GM12878 (cell line): ENCODE data around the gene SLIT1. TPM values are rescaled to one million over a fixed set of nuclear protein-coding genes. Genes with fewer than 3 reads are reported as not detected.

Source experiments
- ATAC-seq: fragments of 200-7000 bp; cut with Tn5 transposase; 3 replicates; pipeline ENCODE4 v1.9.1; 2020; ENCODE audit warnings: mild to moderate bottlenecking, moderate library complexity
- BruUV-seq: library from RNA; stranded (reverse); fragments of 400-500 nt; replicated peaks from 2 replicates; lab custom pipeline; 2021; lab: Mats Ljungman, UMichigan
- CTCF ChIA-PET: fragments of 300-600 bp; sonication (Branson Sonifier 250); formaldehyde crosslinking; extraction: SDS; loops from one replicate; lab custom pipeline; 2021; ENCODE audit warnings: inconsistent platforms; lab: Yijun Ruan, JAX
- POLR2A ChIA-PET: fragments of 350-600 bp; formaldehyde crosslinking; extraction: SDS; loops from one replicate; lab custom pipeline; 2021; ENCODE audit warnings: inconsistent platforms; lab: Charles Lee
- RAD21 ChIA-PET: fragments of 300-600 bp; sonication (Branson Sonifier 250); formaldehyde crosslinking; loops from one replicate; lab custom pipeline; 2023; ENCODE audit warnings: antibody characterized with exemption; ENCODE audit not compliant: unreplicated experiment; lab: Charles Lee
- SMC1A ChIA-PET: fragments of 300-600 bp; sonication (Branson Sonifier 250); formaldehyde crosslinking; loops from one replicate; lab custom pipeline; 2023; ENCODE audit not compliant: unreplicated experiment, uncharacterized antibody; lab: Charles Lee
- DNase-seq: peaks from one replicate; pipeline ENCODE4 v3.0.0-alpha.2; 2011; ENCODE audit warnings: low read depth, low spot score
- FAIRE-seq: peaks from 3 replicates; lab custom pipeline; 2011; peaks lifted over from hg19 to GRCh38; lab: Jason Lieb, UNC
- H2AFZ ChIP-seq: 2 replicates; pipeline ENCODE4 v1.6.0; 2011; ENCODE audit warnings: low read depth, low read length, control low read depth; ENCODE audit not compliant: control insufficient read depth
- H3K27ac ChIP-seq: 2 replicates; pipeline ENCODE4 v1.5.1; 2011; ENCODE audit warnings: control low read depth; ENCODE audit not compliant: control insufficient read depth, insufficient read depth
- H3K27me3 ChIP-seq, 2 experiments: replicated peaks in 1 of 2; 2 replicates each; pipeline versions ENCODE4 v1.6.0 to v1.6.1; 2011; ENCODE audit warnings: low read length in 1 of 2; ENCODE audit not compliant: control insufficient read depth in 2 of 2, insufficient read depth in 2 of 2
- H3K36me3 ChIP-seq, 2 experiments: 2 replicates each; pipeline ENCODE4 v1.5.1; 2011; ENCODE audit warnings: low read length in 1 of 2; ENCODE audit not compliant: control insufficient read depth in 2 of 2, insufficient read depth in 2 of 2
- H3K4me1 ChIP-seq: 2 replicates; pipeline ENCODE4 v1.6.1; 2011; ENCODE audit warnings: mild to moderate bottlenecking, low read length, moderate library complexity, mixed read lengths; ENCODE audit not compliant: control insufficient read depth, insufficient read depth
- H3K4me2 ChIP-seq: 2 replicates; pipeline ENCODE4 v1.6.0; 2011; ENCODE audit warnings: control low read depth; ENCODE audit not compliant: control insufficient read depth, insufficient read depth
- H3K4me3 ChIP-seq: fragments of 200-600 bp; sonication (generic); 2 replicates; pipeline ENCODE4 v1.5.1; 2016
- H3K79me2 ChIP-seq: 2 replicates; pipeline ENCODE4 v1.6.0; 2011; ENCODE audit warnings: low read length; ENCODE audit not compliant: control insufficient read depth, insufficient read depth
- H3K9ac ChIP-seq: 2 replicates; pipeline ENCODE4 v1.8.0; 2011; ENCODE audit warnings: low read length, control low read depth, mixed read lengths; ENCODE audit not compliant: control insufficient read depth, insufficient read depth
- H3K9me3 ChIP-seq: replicated peaks from 3 replicates; pipeline ENCODE4 v1.5.1; 2011; ENCODE audit warnings: mild to moderate bottlenecking, low read length; ENCODE audit not compliant: control insufficient read depth, insufficient read depth
- H4K20me1 ChIP-seq: 2 replicates; pipeline ENCODE4 v1.6.0; 2011; ENCODE audit not compliant: control insufficient read depth, insufficient read depth
- ASH2L ChIP-seq: fragments of 300-600, 200-600 bp; sonication (generic); IDR thresholded peaks from 2 replicates; pipeline ENCODE4 v1.6.1; 2017; ENCODE audit warnings: low read depth, mild to moderate bottlenecking, borderline replicate concordance
- HCFC1 ChIP-seq: fragments of 150-350 bp; IDR thresholded peaks from 2 replicates; pipeline ENCODE4 v1.6.1; 2014; ENCODE audit warnings: low read length
- MEF2B ChIP-seq: fragments of 450-650 bp; IDR thresholded peaks from 2 replicates; pipeline ENCODE4 v1.6.1; 2018; ENCODE audit warnings: mild to moderate bottlenecking, moderate library complexity; ENCODE audit not compliant: partially characterized antibody, poor library complexity, severe bottlenecking
- MXI1 ChIP-seq: fragments of 150-350 bp; IDR thresholded peaks from 2 replicates; pipeline ENCODE4 v1.6.1; 2011; ENCODE audit warnings: low read depth, mild to moderate bottlenecking, inconsistent platforms, low read length, improper control_type of control experiment
- NFYB ChIP-seq: IDR thresholded peaks from 2 replicates; pipeline ENCODE4 v1.6.1; 2011; ENCODE audit warnings: low read depth, mild to moderate bottlenecking, low read length, improper control_type of control experiment, moderate library complexity; ENCODE audit not compliant: insufficient read depth
- PAX8 ChIP-seq: fragments of 450-650 bp; IDR thresholded peaks from 2 replicates; pipeline ENCODE4 v1.6.1; 2017; ENCODE audit warnings: mild to moderate bottlenecking, moderate library complexity
- REST ChIP-seq: IDR thresholded peaks from 2 replicates; pipeline ENCODE4 v1.6.1; 2012; ENCODE audit warnings: mild to moderate bottlenecking, low read depth, low read length
- RUNX3 ChIP-seq: IDR thresholded peaks from 2 replicates; pipeline ENCODE4 v1.6.1; 2012; ENCODE audit warnings: low read length, inconsistent platforms
- TCF7 ChIP-seq: IDR thresholded peaks from 2 replicates; pipeline ENCODE4 v1.6.1; 2014; ENCODE audit warnings: antibody characterized with exemption, borderline replicate concordance
- ZNF217 ChIP-seq: fragments of 450-650 bp; IDR thresholded peaks from 2 replicates; pipeline ENCODE4 v1.6.1; 2017; ENCODE audit warnings: antibody characterized with exemption, mild to moderate bottlenecking
- ZNF274 ChIP-seq: IDR thresholded peaks from one replicate; pipeline ENCODE4 v1.8.0; 2011; ENCODE audit not compliant: insufficient read length, insufficient read depth
- WGBS: methylation state at CpG from one replicate; pipeline ENCODE4 v1.1.6; 2016; ENCODE audit warnings: low lambda C conversion rate; ENCODE audit not compliant: insufficient replicate concordance, insufficient coverage; ENCODE audit errors: missing lambda C conversion rate; 5-methylcytosine and 5-hydroxymethylcytosine counted together
- in situ Hi-C: fragments of 300-500 bp; cut with MboI; formaldehyde crosslinking; loops from 9 replicates; pipeline ENCODE4 v1.14.3; 2018; ENCODE audit warnings: mixed read lengths
- intact Hi-C: fragments of 100-400 bp; cut with micrococcal nuclease; formaldehyde crosslinking; loops from one replicate; pipeline ENCODE4 v1.14.2; 2022; ENCODE audit not compliant: unreplicated experiment
- polyA plus RNA-seq, 11 experiments: library from polyadenylated mRNA; depleted of rRNA in 4 of 11; unstranded in 6 of 11; stranded (reverse) in 5 of 11; fragments of >200 nt; fragmentation: Nextera tagmentation in 4 of 11; fragmentation: Illumina TruSeq in 1 of 11; extraction: Ambion mirVana in 4 of 11; extraction: Trizol in 1 of 11; gene quantifications; 1 replicate in 1 of 11; 2 replicates in 10 of 11; pipeline versions ENCODE4 v1.2.1 to v1.2.3, GENCODE V29; 2011 to 2016; ENCODE audit warnings: inconsistent platforms in 2 of 11, missing spikeins in 2 of 11, low read depth in 1 of 11
- total RNA-seq, 4 experiments: library from RNA; depleted of rRNA in 3 of 4; stranded (reverse); fragments of >200 nt in 3 of 4; fragmentation: Illumina TruSeq in 1 of 4; extraction: Trizol in 1 of 4; gene quantifications; 2 replicates each; pipeline versions ENCODE4 v1.2.1 to v1.2.3, GENCODE V29; 2013 to 2021
- TF ChIP-seq, protein P1 (sequence below): fragments of 450-650 bp; IDR thresholded peaks from 2 replicates; pipeline ENCODE4 v1.6.1; 2017; ENCODE audit warnings: low read depth, mild to moderate bottlenecking, moderate library complexity

Gene SLIT1
- total and polyA plus RNA-seq, 10 of the 15 experiments (the other 5 are each of a cell fraction or from before 2014, with no cell fraction given) = 0.04 to 0.19 (median 0.06) TPM; not detected in 4

DNA sequence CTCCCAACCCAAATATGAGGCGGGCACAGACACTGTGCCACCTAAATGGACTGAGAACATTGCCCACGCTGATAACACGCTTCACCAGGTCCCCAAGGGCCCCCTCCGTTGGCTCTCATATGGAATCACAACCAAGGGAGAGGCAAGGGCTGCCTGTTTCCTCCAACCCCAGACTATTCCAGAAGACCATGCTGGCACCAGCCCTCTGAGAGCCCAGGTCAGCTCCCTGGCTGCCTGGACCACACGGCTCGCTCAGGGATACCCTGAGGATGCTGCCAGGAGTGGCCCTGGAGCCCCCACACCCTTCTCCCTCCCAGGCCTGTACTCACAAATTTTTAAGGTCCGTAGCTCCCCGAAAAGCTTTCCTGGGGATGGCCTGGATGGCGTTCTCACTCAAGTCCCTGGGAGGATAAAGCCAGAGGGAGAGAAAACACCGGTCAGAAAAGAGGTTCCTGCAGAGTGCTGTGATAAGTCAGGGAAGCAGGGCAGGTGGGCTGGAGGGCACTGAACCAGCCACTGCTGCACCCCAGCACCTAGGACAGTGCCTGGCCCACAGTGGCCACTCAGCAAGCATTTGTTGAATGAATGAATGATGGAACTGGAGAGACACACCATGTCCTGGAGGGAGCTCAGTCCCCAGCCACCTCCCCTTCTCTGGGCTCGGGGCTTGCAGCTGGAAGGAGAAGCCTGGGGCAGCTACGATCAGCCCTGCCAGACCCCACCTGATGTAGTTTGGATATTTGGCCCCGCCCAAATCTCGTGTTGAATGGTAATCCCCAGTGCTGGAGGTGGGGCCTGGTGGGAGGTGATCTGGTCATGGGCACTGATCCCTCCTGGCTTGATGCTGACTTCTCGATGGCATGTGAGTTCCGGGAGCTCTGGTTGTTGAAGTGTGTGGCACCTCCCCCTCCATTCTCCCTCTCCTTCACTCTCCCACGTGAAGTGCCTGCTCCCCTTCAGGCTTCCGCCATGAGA, 119.8 kb downstream of the SLIT1 start (continued):
- TF ChIP-seq HCFC1 (no peak), ASH2L (no peak), NFYB (no peak), ZNF274 (no peak), PAX8 (no peak)

GRCh38 chr10:97065128-97065527, 120.6 kb downstream of the SLIT1 start:
- H3K27me3 ChIP-seq = peaks cover 0 to 2% of the 10 kb centered on the region in 2 experiments; a peak in 1 of 4 replicates
- no peak overlapping the region for H3K27ac ChIP-seq
- H3K4me1 ChIP-seq = no peaks in the 10 kb centered on the region
- DNase-seq = no peak
- no peaks in the 10 kb centered on the region for H3K36me3 ChIP-seq
- SMC1A ChIA-PET = no interaction called here
- CTCF ChIA-PET = interaction anchor here (1.4 to 19.9 kb wide), 2 partner anchors 16 to 139 kb away, joined by 3 to 651 read pairs; no protein-coding TSS in a partner anchor
- H2AFZ ChIP-seq = no peak overlapping the region
- H4K20me1 ChIP-seq = no peaks in the 10 kb centered on the region
- H3K4me2 ChIP-seq = no peak overlapping the region
- no peaks in the 10 kb centered on the region for H3K79me2 ChIP-seq
- RAD21 ChIA-PET = interaction anchor here (1.0 kb wide), 1 partner anchor 17 kb away, joined by 3 read pairs; no protein-coding TSS in a partner anchor
- H3K9me3 ChIP-seq = no peaks in the 10 kb centered on the region; the same call in 2 of the 3 replicates
- BruUV-seq = no TSS peak
- ATAC-seq = no peak
- 0% methylated on average over 1 of the region's 1 CpG for WGBS
- no peak overlapping the region for H3K9ac ChIP-seq
- POLR2A ChIA-PET = no interaction called here
- FAIRE-seq = no peak
- H3K4me3 ChIP-seq = no peak overlapping the region
- in situ Hi-C loops = no loop called here
- intact Hi-C loops = no loop called here
- TF ChIP-seq, protein P1, sequence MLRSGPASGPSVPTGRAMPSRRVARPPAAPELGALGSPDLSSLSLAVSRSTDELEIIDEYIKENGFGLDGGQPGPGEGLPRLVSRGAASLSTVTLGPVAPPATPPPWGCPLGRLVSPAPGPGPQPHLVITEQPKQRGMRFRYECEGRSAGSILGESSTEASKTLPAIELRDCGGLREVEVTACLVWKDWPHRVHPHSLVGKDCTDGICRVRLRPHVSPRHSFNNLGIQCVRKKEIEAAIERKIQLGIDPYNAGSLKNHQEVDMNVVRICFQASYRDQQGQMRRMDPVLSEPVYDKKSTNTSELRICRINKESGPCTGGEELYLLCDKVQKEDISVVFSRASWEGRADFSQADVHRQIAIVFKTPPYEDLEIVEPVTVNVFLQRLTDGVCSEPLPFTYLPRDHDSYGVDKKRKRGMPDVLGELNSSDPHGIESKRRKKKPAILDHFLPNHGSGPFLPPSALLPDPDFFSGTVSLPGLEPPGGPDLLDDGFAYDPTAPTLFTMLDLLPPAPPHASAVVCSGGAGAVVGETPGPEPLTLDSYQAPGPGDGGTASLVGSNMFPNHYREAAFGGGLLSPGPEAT = no peak
- no peak for TF ChIP-seq REST
- TF ChIP-seq MXI1 = no peak
- TF ChIP-seq NFYB = no peak
- no peak for TF ChIP-seq ZNF217
- TF ChIP-seq MEF2B = no peak
- no peak for TF ChIP-seq RUNX3
- TF ChIP-seq TCF7 = no peak
